Activated T-cell treated with anti-CD3 and anti-CD28 coated beads for 24 hours (primary cell): ENCODE results near the gene ACBD4.
"Not testable (repeated sequence)": the region's sequence is repeated elsewhere in the genome, so short reads cannot be mapped to it uniquely, and the experiment has no call there.

Experiments used
- DNase-seq: peaks from one replicate; pipeline ENCODE4 v3.0.0-alpha.2; 2020; ENCODE audit warnings: low read depth

Gene ACBD4

GRCh38 chr17:45119964-45120363, 15.5 kb upstream of the ACBD4 start:
- DNase-seq, result no peak

GRCh38 chr17:45120558-45120957, 14.9 kb upstream of the ACBD4 start:
- no peak for DNase-seq

GRCh38 chr17:45121055-45121454, 14.4 kb upstream of the ACBD4 start:
- DNase-seq, result no peak

- DNase-seq, result no peak
These were observed 12.3 kb upstream of the ACBD4 start for GRCh38 chr17:45123076-45123770.

- no peak for DNase-seq
These were observed 11.3 kb upstream of the ACBD4 start for GRCh38 chr17:45123930-45124796.

GRCh38 chr17:45124797-45125122, 10.7 kb upstream of the ACBD4 start:
- DNase-seq, result not testable (repeated sequence)

- no peak for DNase-seq
These were observed 10.0 kb upstream of the ACBD4 start for GRCh38 chr17:45125509-45125908.

GRCh38 chr17:45127207-45127547, 8.3 kb upstream of the ACBD4 start:
- no peak for DNase-seq

GRCh38 chr17:45127548-45128300, 7.8 kb upstream of the ACBD4 start:
- no peak for DNase-seq

- DNase-seq, result no peak
These were observed 7.2 kb upstream of the ACBD4 start for GRCh38 chr17:45128331-45128730.

- no peak for DNase-seq
These were observed 6.5 kb upstream of the ACBD4 start for GRCh38 chr17:45128989-45129388.

GRCh38 chr17:45129426-45129939, 6.0 kb upstream of the ACBD4 start:
- no peak for DNase-seq

GRCh38 chr17:45129940-45130680, 5.4 kb upstream of the ACBD4 start:
- DNase-seq, result no peak

- no peak for DNase-seq
These were observed 4.5 kb upstream of the ACBD4 start for GRCh38 chr17:45130681-45131615.

- no peak for DNase-seq
These were observed 3.7 kb upstream of the ACBD4 start for GRCh38 chr17:45131616-45132319.

GRCh38 chr17:45132320-45132571, 3.2 kb upstream of the ACBD4 start, which contains the start of gene PLCD3:
Gene PLCD3, minus strand, starts transcription at chr17:45132515. Its CDS starts 105 bp downstream, at chr17:45132410.
- no peak for DNase-seq

- peak; percentile 55 for DNase-seq
These were observed 2.7 kb upstream of the ACBD4 start for GRCh38 chr17:45132572-45133463.

GRCh38 chr17:45135978-45136791, 698 bp downstream of the ACBD4 start:
- DNase-seq, result no peak
